ENCODE results near the gene FSTL4.
"Not testable (repeated sequence)": the region's sequence is repeated elsewhere in the genome, so short reads cannot be mapped to it uniquely, and the experiment has no call there.

The FSTL4 gene

GRCh38 chr5:133453084-133453780 lies 159.1 kb downstream of the FSTL4 start:
- DNase-seq: no peak

GRCh38 chr5:133451926-133452325 lies 160.4 kb downstream of the FSTL4 start:
- no peak for DNase-seq

GRCh38 chr5:133450286-133450685 lies 162.1 kb downstream of the FSTL4 start:
- DNase-seq: no peak

- no peak for DNase-seq
Observed at GRCh38 chr5:133449181-133449580, 163.2 kb downstream of the FSTL4 start.

- no peak for DNase-seq
Observed at GRCh38 chr5:133446440-133446839, 165.9 kb downstream of the FSTL4 start.

- no peak for DNase-seq
Observed at GRCh38 chr5:133445744-133446143, 166.6 kb downstream of the FSTL4 start.

- not testable (repeated sequence) for DNase-seq
Observed at GRCh38 chr5:133445204-133445603, 167.1 kb downstream of the FSTL4 start.

GRCh38 chr5:133444711-133445110 lies 167.6 kb downstream of the FSTL4 start:
- DNase-seq: no peak

GRCh38 chr5:133441166-133441815 lies 171.1 kb downstream of the FSTL4 start:
- DNase-seq: no peak

GRCh38 chr5:133440467-133441115 lies 171.8 kb downstream of the FSTL4 start:
- DNase-seq: no peak

GRCh38 chr5:133439859-133440258 lies 172.5 kb downstream of the FSTL4 start:
- no peak for DNase-seq

- DNase-seq: no peak
Observed at GRCh38 chr5:133438487-133438886, 173.9 kb downstream of the FSTL4 start.

GRCh38 chr5:133434336-133434735 lies 178.0 kb downstream of the FSTL4 start:
- peak in 1 of 2 experiments; percentile 4 for DNase-seq

GRCh38 chr5:133433641-133434040 lies 178.7 kb downstream of the FSTL4 start:
- no peak for DNase-seq

- no peak for DNase-seq
Observed at GRCh38 chr5:133432956-133433532, 179.3 kb downstream of the FSTL4 start.

- no peak for DNase-seq
Observed at GRCh38 chr5:133431326-133431865, 180.9 kb downstream of the FSTL4 start.

- DNase-seq: no peak
Observed at GRCh38 chr5:133430095-133430494, 182.2 kb downstream of the FSTL4 start.

GRCh38 chr5:133429046-133429445 lies 183.3 kb downstream of the FSTL4 start:
- no peak for DNase-seq

GRCh38 chr5:133428072-133428660 lies 184.2 kb downstream of the FSTL4 start:
- DNase-seq: no peak

- no peak for DNase-seq
Observed at GRCh38 chr5:133427121-133427777, 185.1 kb downstream of the FSTL4 start.

GRCh38 chr5:133426264-133426663 lies 186.1 kb downstream of the FSTL4 start:
- no peak for DNase-seq

- no peak for DNase-seq
Observed at GRCh38 chr5:133425764-133426163, 186.6 kb downstream of the FSTL4 start.

Data from NCI-H2081 (cell line).